WERI-Rb-1 (cell line): ENCODE measurements around the gene MTCL3.
"Not testable (repeated sequence)": the region's sequence is repeated elsewhere in the genome, so short reads cannot be mapped to it uniquely, and the experiment has no call there.

Source experiments
- DNase-seq: peaks from one replicate; pipeline ENCODE4 v3.0.0-alpha.2; 2020
- H3K27ac ChIP-seq: fragments of 250-450 bp; sonication (Bioruptor Pico); 2 replicates; pipeline ENCODE4 v1.5.1; 2020; ENCODE audit warnings: mild to moderate bottlenecking, moderate library complexity
- H3K27me3 ChIP-seq: fragments of 250-450 bp; sonication (Bioruptor Pico); 2 replicates; pipeline ENCODE4 v1.5.1; 2021; ENCODE audit warnings: mild to moderate bottlenecking, low read depth, moderate library complexity; ENCODE audit not compliant: insufficient read depth, severe bottlenecking
- H3K36me3 ChIP-seq: fragments of 250-450 bp; sonication (Bioruptor Pico); 2 replicates; pipeline ENCODE4 v1.5.1; 2020; ENCODE audit warnings: mild to moderate bottlenecking, moderate library complexity
- H3K4me3 ChIP-seq: 2 replicates; pipeline ENCODE4 v1.5.1; 2011; ENCODE audit warnings: low read depth, mild to moderate bottlenecking, control low read depth, low read length
- H3K9me3 ChIP-seq: fragments of 250-450 bp; sonication (Bioruptor Pico); 2 replicates; pipeline ENCODE4 v1.5.1; 2021; ENCODE audit warnings: mild to moderate bottlenecking, moderate library complexity; ENCODE audit not compliant: severe bottlenecking
- CTCF ChIP-seq: IDR thresholded peaks from 2 replicates; pipeline ENCODE4 v1.5.1; 2011; ENCODE audit warnings: low read depth, mild to moderate bottlenecking, control low read depth, inconsistent platforms, low read length

MTCL3 gene

GRCh38 chr6:127435626-127436220 is 83.4 kb downstream of the MTCL3 start:
- H3K9me3 ChIP-seq: no peaks in the 10 kb centered on the region
- no peaks in the 10 kb centered on the region for H3K27me3 ChIP-seq
- peak; percentile 59 for DNase-seq
- H3K4me3 ChIP-seq: peak overlapping the region; percentile 65
- H3K36me3 ChIP-seq: no peaks in the 10 kb centered on the region
- H3K27ac ChIP-seq: peak overlapping the region; percentile 63
- TF ChIP-seq CTCF: no peak

DNA sequence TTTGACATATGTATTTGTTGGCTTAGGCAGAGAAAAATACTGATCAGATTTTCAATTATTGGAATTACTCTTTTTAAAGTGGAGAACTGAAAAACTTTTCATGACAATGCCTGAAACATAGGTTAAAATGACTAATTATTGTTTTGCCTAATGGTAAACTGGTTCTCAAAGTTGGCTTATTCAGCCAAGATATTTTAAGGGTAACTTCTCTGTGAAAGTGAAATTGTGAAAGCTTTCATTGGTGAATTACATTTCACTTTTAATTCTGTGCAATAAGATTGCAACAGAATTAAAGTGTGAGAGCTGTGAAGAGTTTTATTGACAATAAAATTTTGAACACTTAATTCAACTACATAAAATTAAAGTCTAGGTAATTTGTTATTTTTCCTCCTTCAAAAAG is 84.5 kb downstream of the MTCL3 start:
- H3K27me3 ChIP-seq: no peaks in the 10 kb centered on the region
- no peaks in the 10 kb centered on the region for H3K36me3 ChIP-seq
- H3K4me3 ChIP-seq: no peak overlapping the region
- no peaks in the 10 kb centered on the region for H3K9me3 ChIP-seq
- H3K27ac ChIP-seq: no peak overlapping the region
- no peak for DNase-seq
- no peak for TF ChIP-seq CTCF

GRCh38 chr6:127428562-127428961 is 90.6 kb downstream of the MTCL3 start:
- not testable (repeated sequence) for DNase-seq, H3K36me3 ChIP-seq, H3K27me3 ChIP-seq, H3K27ac ChIP-seq, H3K9me3 ChIP-seq, H3K4me3 ChIP-seq

GRCh38 chr6:127423921-127424320 is 95.2 kb downstream of the MTCL3 start:
- no peak overlapping the region for H3K4me3 ChIP-seq
- no peak overlapping the region for H3K27ac ChIP-seq
- no peaks in the 10 kb centered on the region for H3K9me3 ChIP-seq
- no peak for DNase-seq
- TF ChIP-seq CTCF: no peak
- H3K27me3 ChIP-seq: no peaks in the 10 kb centered on the region
- H3K36me3 ChIP-seq: no peaks in the 10 kb centered on the region
